HG03196 (cell line): ENCODE measurements around the gene PCDHA5.
"Not testable (repeated sequence)": the region's sequence is repeated elsewhere in the genome, so short reads cannot be mapped to it uniquely, and the experiment has no call there.

Source experiments
- ATAC-seq: cut with Tn5 transposase; IDR thresholded peaks from one replicate; pipeline ENCODE4 v1.9.1; 2021; ENCODE audit not compliant: unreplicated experiment

Gene PCDHA5

GRCh38 chr5:140821375-140822280 lies at the start of gene PCDHA5:
Gene PCDHA5 (plus strand): TSS chr5:140821613.
- ATAC-seq, result no peak

GRCh38 chr5:140780512-140780911 lies 40.9 kb upstream of the PCDHA5 start:
- no peak for ATAC-seq

GRCh38 chr5:140785905-140786686 lies 35.3 kb upstream of the PCDHA5 start, which contains the start of gene PCDHA1:
Gene PCDHA1 (plus strand): TSS chr5:140786140.
- no peak for ATAC-seq

GRCh38 chr5:140787422-140787821 lies 34.0 kb upstream of the PCDHA5 start:
- ATAC-seq, result not testable (repeated sequence)

- not testable (repeated sequence) for ATAC-seq
These were observed 33.4 kb upstream of the PCDHA5 start for GRCh38 chr5:140787849-140788504.

- ATAC-seq, result no peak
These were observed 30.3 kb upstream of the PCDHA5 start for GRCh38 chr5:140791089-140791488.

- ATAC-seq, result no peak
These were observed 26.7 kb upstream of the PCDHA5 start, which contains the start of gene PCDHA2 for GRCh38 chr5:140794595-140795258. Gene PCDHA2 (plus strand): TSS chr5:140794852.

- no peak for ATAC-seq
These were observed 26.2 kb upstream of the PCDHA5 start for GRCh38 chr5:140795259-140795641.

GRCh38 chr5:140796072-140796717 lies 25.2 kb upstream of the PCDHA5 start:
- ATAC-seq, result not testable (repeated sequence)

- ATAC-seq, result no peak
These were observed 24.7 kb upstream of the PCDHA5 start for GRCh38 chr5:140796718-140797095.

- ATAC-seq, result no peak
These were observed 20.5 kb upstream of the PCDHA5 start, which contains the start of gene PCDHA3 for GRCh38 chr5:140800816-140801493. Gene PCDHA3 (plus strand): TSS chr5:140801057.

GRCh38 chr5:140801494-140801841 lies 19.9 kb upstream of the PCDHA5 start:
- ATAC-seq, result no peak

GRCh38 chr5:140802381-140802780 lies 19.0 kb upstream of the PCDHA5 start:
- not testable (repeated sequence) for ATAC-seq

- no peak for ATAC-seq
These were observed 18.6 kb upstream of the PCDHA5 start for GRCh38 chr5:140802781-140803271.

GRCh38 chr5:140806834-140807775 lies 14.3 kb upstream of the PCDHA5 start, which contains the start of gene PCDHA4:
Gene PCDHA4 (plus strand): TSS chr5:140807068.
- ATAC-seq, result no peak

- ATAC-seq, result not testable (repeated sequence)
These were observed 13.0 kb upstream of the PCDHA5 start for GRCh38 chr5:140808241-140808888.

- no peak for ATAC-seq
These were observed 12.5 kb upstream of the PCDHA5 start for GRCh38 chr5:140808889-140809291.

GRCh38 chr5:140822281-140822629 lies 842 bp downstream of the PCDHA5 start:
- no peak for ATAC-seq
